NCI-H1105 (cell line): Measurements from ENCODE around the gene CFAP299.
"Not testable (repeated sequence)": the region's sequence is repeated elsewhere in the genome, so short reads cannot be mapped to it uniquely, and the experiment has no call there.

Source experiments
- DNase-seq: peaks from one replicate; lab custom pipeline; 2025; lab: John Stamatoyannopoulos, UW

Gene CFAP299

DNA sequence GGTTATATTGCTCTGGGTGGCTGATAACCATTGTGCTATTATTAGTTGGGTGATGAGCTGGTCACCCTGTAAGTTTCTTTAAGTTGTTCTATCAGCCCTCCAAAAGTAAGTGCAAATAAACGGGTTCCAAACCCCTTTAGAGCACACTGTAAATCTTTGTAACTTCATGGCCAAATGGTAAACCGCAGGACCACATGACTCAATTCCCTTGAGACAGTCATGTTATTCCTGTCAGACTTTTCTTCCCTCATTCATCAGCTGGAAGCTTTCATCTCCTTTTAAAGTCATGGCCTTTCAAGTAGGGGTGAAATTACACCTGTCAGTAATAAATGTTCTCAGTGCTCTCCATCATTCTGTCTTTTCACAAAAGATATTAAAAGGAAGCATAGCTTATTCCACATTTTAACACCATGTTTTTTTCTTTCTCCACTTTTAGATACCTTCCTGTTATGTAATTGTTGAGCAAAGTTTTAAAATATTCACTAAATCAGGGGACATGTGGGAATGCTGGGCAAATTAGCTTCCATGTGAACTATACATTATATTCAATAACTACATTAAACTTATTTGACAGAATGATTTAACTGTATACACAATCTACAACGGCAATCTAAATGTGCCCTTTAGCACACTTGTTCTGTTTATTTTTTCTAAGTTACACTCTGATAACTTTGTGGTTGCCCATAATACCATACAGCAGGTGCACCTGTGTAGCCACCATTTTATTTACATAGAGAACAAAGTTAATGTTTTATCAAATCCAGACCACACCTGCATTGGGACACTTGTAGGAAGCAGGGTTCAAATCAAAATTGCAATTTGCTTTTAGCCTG lies 275.5 kb downstream of the CFAP299 start:
- peak; percentile 19 for DNase-seq

DNA sequence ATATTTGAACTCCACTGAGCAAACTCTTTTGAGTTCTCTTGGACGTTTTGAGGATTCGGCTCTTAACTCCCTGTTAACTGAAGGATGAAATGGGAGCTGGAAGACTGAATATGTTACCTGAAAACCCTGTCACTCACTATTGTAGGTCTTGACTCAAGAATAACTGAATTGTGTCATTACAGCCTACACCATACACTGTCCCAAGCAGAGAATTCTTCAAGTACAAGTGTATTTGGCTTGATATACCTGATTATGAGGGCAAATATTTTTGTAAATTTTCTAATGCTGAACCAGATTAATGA lies 276.1 kb downstream of the CFAP299 start:
- no peak for DNase-seq

DNA sequence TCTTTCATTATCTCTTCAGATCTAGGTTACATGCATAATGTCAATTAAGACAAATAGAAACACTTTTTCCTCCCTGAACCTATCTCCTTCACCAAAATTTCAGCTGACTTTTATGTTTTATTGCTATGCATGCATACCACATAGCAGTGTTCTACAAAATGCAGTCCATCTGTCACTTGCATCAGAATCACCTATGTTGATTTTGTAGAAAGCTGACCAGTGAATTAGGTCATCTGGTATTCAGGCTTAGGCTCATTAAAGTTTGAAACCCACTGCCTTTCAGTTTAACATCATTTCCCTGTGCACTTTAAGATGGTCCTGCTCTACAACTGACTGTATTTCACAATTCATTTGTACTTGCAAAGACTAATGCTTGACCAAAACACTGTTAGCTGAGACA lies 277.9 kb downstream of the CFAP299 start:
- DNase-seq = no peak

DNA sequence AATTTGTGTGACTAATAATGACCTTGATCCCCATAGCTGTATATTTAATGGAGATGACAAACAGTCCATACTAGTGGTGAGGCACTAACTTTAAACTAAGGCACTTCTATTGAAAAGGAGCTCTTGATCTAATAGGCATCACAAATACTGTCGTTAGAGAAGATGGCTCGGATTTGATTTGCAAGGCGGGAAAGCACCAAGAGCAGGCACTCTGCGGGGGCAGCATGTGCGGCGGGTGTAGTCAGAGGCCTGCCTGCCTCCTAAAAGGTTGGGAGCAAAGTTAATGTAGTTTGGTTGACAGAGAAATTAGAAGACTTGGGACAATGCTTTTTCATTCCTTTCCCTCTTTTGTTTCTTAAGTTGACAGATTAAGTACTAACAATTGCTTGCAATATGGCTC lies 278.8 kb downstream of the CFAP299 start:
- DNase-seq = no peak

DNA sequence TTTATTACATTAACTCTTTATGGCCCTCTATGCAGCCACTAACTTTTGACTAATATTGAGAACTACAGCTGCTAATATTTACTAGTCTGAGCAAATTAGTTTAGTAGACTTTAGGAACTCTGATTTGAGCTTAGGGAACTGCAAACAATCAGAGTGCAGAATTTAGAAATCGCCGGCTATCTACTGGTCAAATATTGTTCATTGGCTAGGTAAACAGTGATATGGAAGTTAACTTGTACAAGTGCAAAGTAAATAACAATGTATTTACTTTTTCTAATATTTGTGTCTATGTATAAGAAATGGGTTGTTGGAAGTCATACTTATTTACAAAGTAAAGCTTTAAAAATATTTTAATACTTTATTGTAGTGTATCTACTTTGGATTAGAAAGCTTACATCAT lies 279.6 kb downstream of the CFAP299 start:
- DNase-seq = no peak

DNA sequence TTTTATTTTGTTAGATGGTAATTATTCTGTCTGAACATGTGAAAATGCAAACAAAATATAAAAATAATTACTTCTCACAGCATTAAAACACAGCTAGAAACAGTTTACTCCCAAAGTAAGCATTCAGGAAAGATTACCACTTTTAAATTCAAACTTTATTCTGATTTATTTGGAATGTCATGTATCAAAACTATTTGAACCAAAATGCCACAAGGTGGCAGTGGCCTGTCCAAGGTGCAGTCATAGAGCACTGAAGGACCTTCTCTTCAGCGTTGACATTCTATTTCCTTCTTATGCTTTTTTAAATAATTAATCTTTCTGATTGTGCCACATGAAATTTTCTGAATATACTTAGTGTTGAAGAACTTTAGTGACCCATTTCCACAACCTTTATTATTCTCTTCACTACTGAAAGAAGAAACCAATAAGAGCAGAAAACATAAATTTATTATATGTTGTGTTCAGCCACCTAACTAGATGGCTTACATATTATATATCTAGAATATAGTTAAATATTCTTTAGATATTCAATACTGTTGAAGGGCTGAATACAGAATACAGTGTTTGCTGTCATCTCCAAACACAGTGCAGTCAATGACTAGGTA lies 283.6 kb downstream of the CFAP299 start:
- no peak for DNase-seq

DNA sequence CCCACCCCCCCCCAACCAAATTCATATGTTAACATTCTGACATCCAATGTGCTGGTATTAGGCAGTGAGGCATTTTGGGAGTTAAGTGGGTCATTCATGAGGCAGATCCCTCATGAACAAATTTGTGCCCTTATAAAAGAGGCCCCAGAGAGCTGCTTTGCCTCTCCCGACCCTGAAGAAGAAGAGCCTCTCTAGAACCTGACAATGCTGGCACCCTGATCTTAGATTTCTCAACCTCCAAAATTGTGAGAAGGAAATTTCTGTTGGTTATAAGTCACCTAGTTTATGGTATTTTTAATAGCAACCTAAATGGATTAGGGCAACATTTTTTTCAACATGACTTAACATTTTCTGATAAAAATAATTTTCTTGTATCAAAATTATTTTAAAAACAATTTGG lies 296.3 kb downstream of the CFAP299 start:
- DNase-seq = no peak

DNA sequence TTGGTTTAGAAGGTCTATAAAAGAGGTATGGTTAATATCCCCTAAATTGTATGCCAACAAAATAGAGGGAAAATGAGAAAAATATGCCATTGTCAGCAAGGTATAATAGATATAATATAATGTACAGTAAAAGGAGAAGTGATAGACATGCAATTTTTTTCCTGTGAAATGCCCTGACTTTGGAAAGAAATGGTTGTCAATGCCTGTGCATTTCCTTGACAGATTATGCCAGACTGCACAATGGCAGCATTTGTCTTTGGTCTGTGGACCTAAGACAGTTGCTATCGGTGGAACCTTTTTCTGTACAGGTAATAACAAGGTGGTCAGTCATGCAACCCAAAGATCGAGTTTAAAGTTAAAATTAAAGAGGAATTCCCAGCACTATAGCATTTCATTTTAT lies 301.7 kb downstream of the CFAP299 start:
- no peak for DNase-seq

DNA sequence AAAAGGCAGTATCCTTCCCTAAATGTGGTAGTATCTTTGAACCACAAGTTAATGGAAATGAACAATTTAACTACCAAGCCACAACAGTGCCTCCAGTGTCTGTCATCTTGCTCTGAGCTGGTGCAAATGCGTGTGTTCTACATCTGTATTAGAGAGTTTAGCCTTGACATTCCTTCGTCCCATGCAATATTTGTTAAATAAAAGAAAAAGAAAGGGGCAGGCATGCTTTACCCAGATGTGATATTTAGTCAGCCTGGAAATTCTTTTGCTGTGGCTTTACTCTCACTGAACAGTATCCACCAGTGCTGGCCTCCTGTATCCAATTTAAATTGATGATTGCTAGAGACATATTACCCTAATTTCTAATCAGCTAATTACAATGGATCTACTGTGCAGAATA lies 310.5 kb downstream of the CFAP299 start:
- DNase-seq = no peak

DNA sequence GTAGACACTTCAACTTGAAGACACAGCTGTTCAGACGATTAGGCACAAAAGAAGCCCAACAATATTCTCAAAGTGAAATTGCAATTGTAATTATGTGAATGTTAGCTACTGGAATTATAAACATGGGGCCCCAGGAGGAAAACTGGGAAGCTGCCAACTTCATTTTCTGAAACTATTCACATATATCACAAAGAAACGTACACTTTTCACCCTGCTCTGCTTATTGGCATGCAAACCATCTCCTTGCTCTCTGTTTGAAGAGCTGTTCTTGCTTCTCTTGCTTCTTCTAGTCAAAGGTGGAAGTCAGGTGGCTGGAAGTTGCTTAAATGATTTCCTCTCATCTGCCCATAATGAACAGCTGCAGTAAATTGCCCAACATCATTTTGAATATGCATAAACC lies 320.1 kb downstream of the CFAP299 start:
- DNase-seq = no peak

DNA sequence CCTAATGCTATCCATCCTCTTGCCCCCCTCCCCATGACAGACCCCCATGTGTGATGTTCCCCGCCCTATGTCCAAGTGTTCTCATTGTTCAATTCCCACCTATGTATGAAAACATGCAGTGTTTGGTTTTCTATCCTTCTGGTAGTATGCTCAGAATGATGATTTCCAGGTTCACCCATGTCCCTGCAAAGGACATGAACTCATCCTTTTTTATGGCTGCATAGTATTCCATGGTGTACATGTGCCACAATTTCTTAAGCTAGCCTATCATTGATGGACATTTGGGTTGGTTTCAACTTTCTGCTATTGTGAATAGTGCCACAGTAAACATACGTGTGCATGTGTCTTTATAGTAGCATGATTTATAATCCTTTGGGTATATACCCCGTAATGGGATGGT lies 334.6 kb downstream of the CFAP299 start:
- not testable (repeated sequence) for DNase-seq

DNA sequence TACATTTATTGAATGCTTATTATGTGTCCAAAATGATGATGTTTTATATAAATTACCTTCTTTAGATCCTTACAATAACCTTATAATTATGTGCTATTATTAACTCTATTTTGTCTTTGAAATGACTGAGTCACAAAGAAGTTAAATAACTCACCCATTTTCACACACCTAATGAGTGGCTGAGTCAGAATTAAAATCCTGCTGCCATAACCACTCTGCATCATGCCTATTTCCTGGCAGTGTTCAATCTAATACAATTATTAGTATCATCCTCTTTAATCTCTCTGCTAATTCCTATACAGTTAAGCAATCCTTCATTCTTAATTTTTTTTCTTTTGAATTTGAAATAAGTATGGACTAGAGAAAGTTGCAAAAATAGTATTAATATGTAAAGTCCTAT lies 342.9 kb downstream of the CFAP299 start:
- no peak for DNase-seq

DNA sequence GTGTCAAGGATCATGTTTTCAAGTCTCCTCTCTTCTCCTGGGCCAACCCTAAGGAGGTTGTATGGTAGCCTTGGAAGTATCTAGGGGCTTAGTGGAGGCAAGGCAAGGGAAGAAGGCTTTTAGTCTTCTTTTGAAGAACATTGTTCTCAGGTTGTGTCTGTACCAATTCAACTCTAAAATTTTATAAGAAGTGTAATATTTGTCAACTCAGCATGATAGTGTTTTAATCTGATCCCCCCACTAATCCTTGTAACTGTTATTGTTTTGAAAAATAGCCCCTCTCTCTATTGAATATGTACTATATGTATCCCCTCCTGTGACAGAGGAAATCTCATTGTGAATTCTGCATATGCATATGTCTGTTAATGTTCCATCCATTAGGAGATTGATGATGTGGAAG lies 345.4 kb downstream of the CFAP299 start:
- DNase-seq = no peak

DNA sequence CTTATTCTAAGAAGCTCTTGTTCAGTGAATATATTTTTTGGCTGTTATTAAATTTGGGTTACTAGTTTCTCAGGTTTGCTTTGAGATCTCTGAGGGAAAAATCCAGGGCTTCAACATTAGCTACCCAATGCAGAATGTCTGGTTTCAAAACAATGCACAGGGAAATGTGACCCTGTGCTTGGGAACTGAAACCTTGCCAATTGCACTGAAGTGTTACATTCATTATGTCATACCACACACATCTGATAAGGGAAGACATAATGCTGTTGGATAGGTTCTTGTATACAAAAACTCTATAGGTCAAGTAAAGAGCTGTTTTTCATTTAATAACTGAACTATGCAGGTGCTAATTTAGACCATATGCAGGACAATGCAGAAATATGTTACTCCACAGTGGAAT lies 349.7 kb downstream of the CFAP299 start:
- DNase-seq = no peak

DNA sequence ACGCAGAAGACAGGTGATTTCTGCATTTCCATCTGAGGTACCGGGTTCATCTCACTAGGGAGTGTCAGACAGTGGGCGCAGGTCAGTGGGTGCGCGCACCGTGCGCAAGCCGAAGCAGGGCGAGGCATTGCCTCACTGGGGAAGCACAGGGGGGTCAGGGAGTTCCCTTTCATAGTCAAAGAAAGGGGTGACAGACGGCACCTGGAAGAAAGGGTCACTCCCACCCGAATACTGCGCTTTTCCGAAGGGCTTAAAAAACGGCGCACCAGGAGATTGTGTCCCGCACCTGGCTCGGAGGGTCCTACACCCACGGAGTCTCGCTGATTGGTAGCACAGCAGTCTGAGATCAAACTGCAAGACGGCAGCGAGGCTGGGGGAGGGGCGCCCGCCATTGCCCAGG lies 352.2 kb downstream of the CFAP299 start:
- DNase-seq = not testable (repeated sequence)

DNA sequence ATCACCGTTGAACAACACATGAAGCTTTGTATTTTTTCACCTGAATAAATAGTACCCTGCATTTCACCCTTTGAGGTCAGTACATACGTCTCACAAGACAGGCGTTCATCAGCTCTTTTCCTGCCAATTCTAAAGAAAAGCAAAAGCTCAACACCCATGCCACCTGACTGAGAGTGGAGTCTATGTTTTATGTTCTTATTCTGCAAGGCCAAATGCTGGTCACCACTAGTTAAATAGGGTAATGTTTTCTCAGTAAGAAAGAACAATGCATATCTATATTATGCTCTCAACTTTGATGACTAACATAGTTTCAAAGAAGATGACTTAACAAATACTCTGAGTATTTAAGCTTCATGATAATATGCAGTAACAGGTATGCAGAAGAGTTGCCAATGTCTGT lies 358.6 kb downstream of the CFAP299 start:
- no peak for DNase-seq

DNA sequence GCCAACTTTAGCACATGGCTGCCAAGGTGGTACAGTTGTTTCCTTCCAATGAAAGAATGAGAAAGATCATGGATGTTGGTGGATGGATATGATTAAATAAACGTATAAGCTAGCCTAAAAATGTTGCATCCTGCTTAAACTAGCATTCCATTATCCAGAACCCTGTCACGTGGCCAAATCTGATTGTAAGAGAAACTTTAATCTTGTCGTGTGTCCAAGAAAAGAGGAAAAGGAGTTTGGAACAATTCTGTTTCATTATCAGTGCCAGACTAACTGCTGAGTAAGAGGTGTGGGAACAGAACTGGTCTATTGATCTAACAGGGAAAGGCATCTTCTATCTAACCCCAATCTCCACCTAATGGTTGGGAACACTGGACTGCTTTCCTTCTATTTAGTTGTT lies 369.8 kb downstream of the CFAP299 start:
- DNase-seq = no peak

DNA sequence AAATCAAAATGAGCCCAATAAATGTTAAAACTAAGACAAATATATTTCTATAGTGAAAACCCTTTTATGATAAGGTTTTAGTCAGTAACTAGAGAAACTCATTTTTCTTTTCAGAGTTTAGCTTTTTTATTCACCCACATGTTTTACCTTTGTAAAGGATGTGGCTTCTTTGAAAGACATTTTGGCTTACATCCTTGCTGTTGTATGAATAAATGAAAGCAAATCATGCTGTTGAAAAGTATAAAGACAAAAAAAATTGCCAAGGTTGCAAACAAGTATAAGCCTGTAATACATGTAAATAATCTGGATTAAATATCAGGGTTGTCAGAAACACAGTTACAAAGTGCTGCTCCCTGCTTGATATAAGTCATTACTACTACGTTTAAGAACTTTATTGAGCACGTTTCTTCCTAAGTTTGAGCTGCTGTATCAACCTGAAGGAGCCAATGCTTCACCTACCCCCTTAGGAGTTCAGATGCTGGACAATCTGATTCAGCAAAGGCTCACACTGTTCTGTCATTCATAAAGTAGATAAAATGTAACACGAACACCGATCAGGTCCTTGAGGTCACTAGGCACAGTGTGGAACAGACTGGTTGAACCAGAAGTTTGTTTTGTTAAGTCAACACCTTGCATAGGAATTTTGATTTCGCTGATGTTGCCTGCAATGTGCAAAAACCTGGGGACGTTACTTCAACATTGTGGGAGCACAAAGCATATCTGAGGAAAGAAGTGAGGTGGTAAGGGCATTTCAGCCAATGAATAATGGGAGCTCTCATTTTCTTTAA lies 373.7 kb downstream of the CFAP299 start:
- no peak for DNase-seq

DNA sequence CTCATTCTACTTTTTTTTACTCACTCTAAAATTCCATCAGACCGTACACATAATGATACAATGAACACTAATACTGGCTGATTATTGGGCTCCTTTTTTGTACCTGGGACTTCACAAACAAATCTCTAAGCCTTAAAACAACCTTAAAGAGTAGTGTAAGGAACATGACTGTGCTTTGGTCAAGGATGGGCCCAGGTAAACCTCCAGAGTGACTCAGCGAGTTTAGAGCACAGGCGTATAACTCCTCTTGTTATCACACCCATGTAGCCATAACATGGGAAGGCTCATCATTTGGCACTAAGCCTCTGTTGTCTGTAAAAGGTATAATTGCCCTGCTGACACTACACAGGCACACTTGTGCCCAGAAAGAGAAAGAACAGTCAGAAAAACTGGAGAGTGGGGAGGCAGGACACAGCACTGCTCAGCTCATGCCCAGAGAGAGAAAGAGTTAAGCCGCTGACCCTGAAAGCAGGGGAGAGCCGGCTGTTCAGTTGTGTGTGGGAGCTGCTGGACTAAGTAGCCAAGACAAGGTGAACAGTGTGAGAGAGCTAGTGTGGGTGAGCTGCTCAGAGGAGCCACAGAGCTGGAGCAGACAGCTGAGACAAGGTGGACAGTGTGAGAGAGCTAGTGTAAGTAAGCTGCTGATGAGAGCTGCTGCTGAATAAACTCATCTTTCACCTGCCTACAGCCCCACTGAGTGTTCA lies 375.4 kb downstream of the CFAP299 start:
- DNase-seq = no peak

DNA sequence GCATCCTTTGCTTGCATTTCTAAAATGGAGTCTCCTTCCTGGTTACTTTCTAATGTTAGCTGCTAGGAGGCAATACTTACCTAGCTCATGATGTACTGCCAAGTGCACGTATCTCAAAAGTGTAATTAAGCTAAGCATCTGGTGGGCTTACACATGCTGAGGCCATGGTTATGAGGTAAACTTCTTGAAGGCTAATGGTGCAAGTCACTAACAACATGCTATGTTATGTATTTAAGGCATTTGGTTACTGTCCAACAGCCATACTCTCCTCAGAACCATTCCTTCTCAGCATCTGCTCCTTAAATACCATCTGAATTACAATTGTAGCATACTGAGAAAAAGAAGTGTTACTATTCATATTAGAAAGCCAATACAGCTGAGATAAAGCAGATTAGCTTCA lies 376.4 kb downstream of the CFAP299 start:
- DNase-seq = no peak

DNA sequence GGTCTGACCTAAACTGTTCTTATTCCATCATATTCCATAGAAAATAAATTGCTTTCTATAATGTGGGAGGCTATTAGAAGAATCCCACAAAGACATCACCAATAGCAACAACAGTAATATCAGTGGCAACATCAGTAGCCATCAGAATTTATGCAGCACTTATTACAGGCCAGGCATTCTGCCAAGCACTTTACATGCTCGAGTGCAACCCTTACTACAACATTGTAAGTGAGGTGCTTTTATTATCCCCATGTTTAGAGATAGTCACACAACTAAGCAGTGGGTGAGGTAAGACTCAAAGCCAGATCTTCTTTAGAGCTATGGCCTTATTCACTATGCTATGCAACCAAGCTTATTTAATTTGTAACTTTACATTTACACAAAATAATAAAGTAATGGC lies 377.9 kb downstream of the CFAP299 start:
- DNase-seq = peak; percentile 10

DNA sequence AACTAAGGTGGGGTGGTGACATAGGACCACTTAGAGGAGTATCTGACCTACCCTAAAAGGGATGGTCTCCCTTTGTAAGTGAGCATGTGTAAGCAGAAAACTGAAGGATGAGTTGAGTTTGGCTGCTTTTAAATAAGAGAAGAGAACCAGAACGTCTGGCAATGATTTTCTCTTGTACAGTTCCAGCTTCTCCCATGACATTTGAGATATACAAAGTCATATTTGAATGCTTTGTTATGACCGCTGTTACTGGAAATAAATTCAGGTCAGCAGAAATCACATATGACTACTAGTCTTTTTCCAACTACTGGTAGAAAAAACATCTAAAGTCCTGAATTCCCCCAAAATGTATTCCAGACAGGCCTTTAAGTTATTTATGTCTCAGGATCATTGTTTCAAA lies 381.7 kb downstream of the CFAP299 start:
- DNase-seq = no peak

DNA sequence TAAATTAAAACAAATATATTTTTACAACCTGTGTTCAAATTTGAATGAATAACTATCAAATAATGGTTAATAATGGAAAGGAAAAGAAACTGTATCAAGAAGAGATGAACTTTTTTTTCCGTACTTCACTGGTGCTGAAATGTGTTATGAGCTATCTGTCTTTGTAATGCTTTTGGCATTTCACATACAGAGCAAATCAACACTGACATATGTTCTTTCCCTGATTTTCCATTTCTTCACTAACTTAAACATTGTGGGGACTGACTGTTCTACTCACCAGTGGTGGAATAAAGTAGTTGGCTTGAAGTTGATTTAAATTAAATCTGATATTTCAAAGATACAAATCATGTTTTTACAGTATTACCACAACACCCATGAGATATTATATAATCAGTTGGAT lies 390.9 kb downstream of the CFAP299 start:
- no peak for DNase-seq
